GM18868 (cell line): ENCODE data around the gene BEST1.

Source experiments
- ATAC-seq: cut with Tn5 transposase; IDR thresholded peaks from one replicate; pipeline ENCODE4 v1.9.1; 2021; ENCODE audit warnings: mild to moderate bottlenecking, moderate library complexity; ENCODE audit not compliant: unreplicated experiment

The BEST1 gene

GRCh38 chr11:61914471-61915171, 35.5 kb upstream of the BEST1 start:
- no peak for ATAC-seq

- ATAC-seq: no peak
Observed at GRCh38 chr11:61916737-61917333, 33.3 kb upstream of the BEST1 start.

GRCh38 chr11:61917334-61918109, 32.6 kb upstream of the BEST1 start, which contains the start of gene RAB3IL1:
Gene RAB3IL1, minus strand, starts transcription at chr11:61917566. Its CDS starts 199 bp downstream, at chr11:61917367.
- no peak for ATAC-seq

- ATAC-seq: no peak
Observed at GRCh38 chr11:61918251-61918937, 31.8 kb upstream of the BEST1 start.

- no peak for ATAC-seq
Observed at GRCh38 chr11:61918938-61919704, 31.0 kb upstream of the BEST1 start.

GRCh38 chr11:61919705-61920631, 30.2 kb upstream of the BEST1 start:
- ATAC-seq: no peak

- no peak for ATAC-seq
Observed at GRCh38 chr11:61921446-61921845, 28.7 kb upstream of the BEST1 start.

- ATAC-seq: no peak
Observed at GRCh38 chr11:61922539-61922938, 27.6 kb upstream of the BEST1 start.

- no peak for ATAC-seq
Observed at GRCh38 chr11:61923166-61924063, 26.7 kb upstream of the BEST1 start.

- no peak for ATAC-seq
Observed at GRCh38 chr11:61924064-61924455, 26.1 kb upstream of the BEST1 start.

- ATAC-seq: no peak
Observed at GRCh38 chr11:61925736-61926135, 24.4 kb upstream of the BEST1 start.

- ATAC-seq: no peak
Observed at GRCh38 chr11:61926235-61926634, 23.9 kb upstream of the BEST1 start.

GRCh38 chr11:61927501-61927900, 22.6 kb upstream of the BEST1 start:
- no peak for ATAC-seq

- no peak for ATAC-seq
Observed at GRCh38 chr11:61928606-61929005, 21.5 kb upstream of the BEST1 start.

- no peak for ATAC-seq
Observed at GRCh38 chr11:61930933-61931332, 19.2 kb upstream of the BEST1 start.

GRCh38 chr11:61935861-61936260, 14.3 kb upstream of the BEST1 start:
- no peak for ATAC-seq

- no peak for ATAC-seq
Observed at GRCh38 chr11:61940466-61940865, 9.7 kb upstream of the BEST1 start.

- no peak for ATAC-seq
Observed at GRCh38 chr11:61945191-61945590, 5.0 kb upstream of the BEST1 start.
